Measurements from ENCODE around the gene DESI1. TPM values are rescaled to one million over a fixed set of nuclear protein-coding genes. Genes with fewer than 3 reads are reported as not detected.

DESI1 gene
- polyA plus RNA-seq, 1 donor from 2014 or later = 27.5 TPM

- Histone ChIP-seq H3K9ac (ENCODE audit: low read length) (no peak overlapping the region), H3K9me3 (ENCODE audit: low read length) (no peaks in the 10 kb centered on the region), H3K9me2 (ENCODE audit: insufficient read depth, low read length) (no peaks in the 10 kb centered on the region), H3K36me3 (ENCODE audit: insufficient read depth, low read length) (no peaks in the 10 kb centered on the region), H3K27ac (ENCODE audit: low read length) (no peak overlapping the region), H4K20me1 (ENCODE audit: insufficient read depth) (no peaks in the 10 kb centered on the region), H3K79me2 (replicated peaks; ENCODE audit: insufficient read depth, low read length) (no peaks in the 10 kb centered on the region), H3K4me3 (ENCODE audit: low read length) (no peak overlapping the region), H2AFZ (ENCODE audit: low read depth, low read length) (no peak overlapping the region), H3K27me3 (ENCODE audit: insufficient read depth, low read depth, low read length) (no peaks in the 10 kb centered on the region), H3F3A (ENCODE audit: insufficient read depth, low read length, poor library complexity, severe bottlenecking) (no peaks in the 10 kb centered on the region), H3K4me2 (ENCODE audit: low read length) (no peak overlapping the region)
- TF ChIP-seq EZH2 (IDR thresholded peaks at IDR 0.05; ENCODE audit: borderline replicate concordance, insufficient read depth, low read length, poor library complexity, severe bottlenecking) = no peak
- no peak for TF ChIP-seq CTCF (IDR thresholded peaks at IDR 0.05; ENCODE audit: poor library complexity, severe bottlenecking)
- TF ChIP-seq MXI1 (conservative IDR thresholded peaks at IDR 0.05; ENCODE audit: poor library complexity, severe bottlenecking) = no peak
- no peak for TF ChIP-seq SMC3 (conservative IDR thresholded peaks at IDR 0.05; ENCODE audit: poor library complexity)
- TF ChIP-seq POLR2AphosphoS5 (IDR thresholded peaks at IDR 0.05) = no peak
- TF ChIP-seq RAD21 (conservative IDR thresholded peaks at IDR 0.05) = no peak
- TF ChIP-seq REST (IDR thresholded peaks at IDR 0.05; ENCODE audit: borderline replicate concordance) = no peak
- no peak for TF ChIP-seq TAF1 (IDR thresholded peaks at IDR 0.05; ENCODE audit: low read depth)
- TF ChIP-seq EP300 (conservative IDR thresholded peaks at IDR 0.05; ENCODE audit: poor library complexity, severe bottlenecking) = no peak
Observed at GRCh38 chr22:41571786-41572185, 49.1 kb downstream of the DESI1 start.

GRCh38 chr22:41570221-41570620 lies 50.6 kb downstream of the DESI1 start:
- Histone ChIP-seq H3K27me3 (ENCODE audit: insufficient read depth, low read depth, low read length) (no peaks in the 10 kb centered on the region), H3K9me3 (ENCODE audit: low read length) (no peaks in the 10 kb centered on the region), H3K4me2 (ENCODE audit: low read length) (no peak overlapping the region), H3K27ac (ENCODE audit: low read length) (no peak overlapping the region), H3K9me2 (ENCODE audit: insufficient read depth, low read length) (no peaks in the 10 kb centered on the region), H3K36me3 (ENCODE audit: insufficient read depth, low read length) (no peaks in the 10 kb centered on the region), H3K9ac (ENCODE audit: low read length) (no peak overlapping the region), H2AFZ (ENCODE audit: low read depth, low read length) (no peak overlapping the region), H3F3A (ENCODE audit: insufficient read depth, low read length, poor library complexity, severe bottlenecking) (no peaks in the 10 kb centered on the region), H4K20me1 (ENCODE audit: insufficient read depth) (no peaks in the 10 kb centered on the region), H3K79me2 (replicated peaks; ENCODE audit: insufficient read depth, low read length) (no peaks in the 10 kb centered on the region), H3K4me3 (ENCODE audit: low read length) (no peak overlapping the region)
- TF ChIP-seq EP300 (conservative IDR thresholded peaks at IDR 0.05; ENCODE audit: poor library complexity, severe bottlenecking) (no peak), CTCF (IDR thresholded peaks at IDR 0.05; ENCODE audit: poor library complexity, severe bottlenecking) (no peak), RAD21 (conservative IDR thresholded peaks at IDR 0.05) (no peak), EZH2 (IDR thresholded peaks at IDR 0.05; ENCODE audit: borderline replicate concordance, insufficient read depth, low read length, poor library complexity, severe bottlenecking) (no peak), SMC3 (conservative IDR thresholded peaks at IDR 0.05; ENCODE audit: poor library complexity) (no peak), MXI1 (conservative IDR thresholded peaks at IDR 0.05; ENCODE audit: poor library complexity, severe bottlenecking) (no peak), POLR2AphosphoS5 (IDR thresholded peaks at IDR 0.05) (no peak), TAF1 (IDR thresholded peaks at IDR 0.05; ENCODE audit: low read depth) (no peak), REST (IDR thresholded peaks at IDR 0.05; ENCODE audit: borderline replicate concordance) (no peak)

Measured in neural cell (in vitro differentiated cells).